Heart right ventricle (tissue), 16 donors: ENCODE results near the gene NUP160. TPM values are rescaled to one million over a fixed set of nuclear protein-coding genes. Genes with fewer than 3 reads are reported as not detected.
"Not testable (repeated sequence)": the region's sequence is repeated elsewhere in the genome, so short reads cannot be mapped to it uniquely, and the experiment has no call there.

Experiments used
- ATAC-seq, 8 donors: fragments of 200-7000 bp; cut with Tn5 transposase; one replicate each; pipeline ENCODE4 v1.9.1; 2020; ENCODE audit warnings: mild to moderate bottlenecking in 8 of 8, moderate library complexity in 8 of 8, moderate number of reproducible peaks in 1 of 8
- DNase-seq, 2 donors: peaks; one replicate each; pipeline ENCODE4 v3.0.0-alpha.2; 2020
- H3K27ac ChIP-seq, 10 donors: fragments of 200-600 bp; sonication (generic) in 2 of 10; one replicate each; pipeline versions ENCODE4 v1.5.0 to v1.8.0; 2020 to 2022; ENCODE audit warnings: mild to moderate bottlenecking in 3 of 10
- H3K27me3 ChIP-seq, 7 donors: fragments of 200-600 bp; one replicate each; pipeline ENCODE4 v1.8.0; 2021 to 2022; ENCODE audit warnings: mild to moderate bottlenecking in 2 of 7
- H3K36me3 ChIP-seq, 9 donors: fragments of 200-600 bp; sonication (generic) in 1 of 9; one replicate each; pipeline versions ENCODE4 v1.5.0 to v1.8.0; 2020 to 2022; ENCODE audit warnings: mild to moderate bottlenecking in 2 of 9
- H3K4me1 ChIP-seq, 9 donors: fragments of 200-600 bp; sonication (generic) in 1 of 9; one replicate each; pipeline versions ENCODE4 v1.5.0 to v1.8.0; 2020 to 2022; ENCODE audit warnings: mild to moderate bottlenecking in 4 of 9
- H3K4me3 ChIP-seq, 10 donors: fragments of 200-600 bp; sonication (generic) in 2 of 10; one replicate each; pipeline versions ENCODE4 v1.5.0 to v1.8.0; 2020 to 2022; ENCODE audit warnings: mild to moderate bottlenecking in 7 of 10, moderate library complexity in 2 of 10
- H3K9me3 ChIP-seq, 11 donors: fragments of 200-600 bp in 10 of 11; sonication (generic) in 2 of 11; one replicate each; pipeline versions ENCODE4 v1.5.0 to v1.8.0; 2013 to 2022; ENCODE audit warnings: mild to moderate bottlenecking in 2 of 11, control low read depth in 1 of 11, moderate library complexity in 1 of 11
- WGBS, 2 donors: extraction: QIAGEN DNeasy Blood & Tissue Kit; methylation state at CpG; one replicate each; pipeline ENCODE4 v1.1.7; 2013; ENCODE audit warnings: inconsistent platforms in 1 of 2; 5-methylcytosine and 5-hydroxymethylcytosine counted together
- intact Hi-C, 10 donors: fragments of 100-400 bp; cut with DNase I; formaldehyde crosslinking; loops; one replicate each; pipeline versions ENCODE4 v1.11.1 to v1.14.2; 2022
- polyA plus RNA-seq, 2 donors: library from polyadenylated mRNA; stranded (reverse); fragments of 200-250 nt; gene quantifications; one replicate each; pipeline ENCODE4 v1.2.3, GENCODE V29; 2013
- total RNA-seq, 10 donors: library from RNA; stranded (reverse); fragmentation: NEBNext Ultra II Directional in 3 of 10; extraction: Animal tissue kit (Norgen Biotek cat#: 25700) in 3 of 10; gene quantifications; one replicate each; pipeline versions ENCODE4 v1.2.1 to v1.2.4, GENCODE V29; 2021 to 2023
- TF ChIP-seq, protein P1 (sequence below), 9 donors: fragments of 200-600 bp; sonication (generic) in 2 of 9; IDR thresholded peaks; one replicate each; pipeline versions ENCODE4 v1.5.0 to v1.8.0; 2021 to 2022; ENCODE audit warnings: antibody characterized with exemption in 9 of 9, mild to moderate bottlenecking in 5 of 9, moderate library complexity in 1 of 9
- donor health status: Arrhythmogenic right ventricular cardiomyopathy.
- donor health status: ischemic (EF 13 %, LVEDD 7.1; RV severe dilation, severe dysfunction).
- donor health status: healthy with polysubstance abuse.
- donor health status: DM: no; HTN: yes; CAD: no.
- donor health status: DM: no; HTN: no; CAD: no.
- donor health status: ischemic (EF 25% LVEDD 6.9; RV normal size, moderate dysfunction).
- donor health status: ischemic (EF 25% LVEDD 5.7; RV mildly dilated, moderate dysfunction).
- donor health status: healthy.
- donor health status: DM: yes; HTN: yes; CAD: no.
- donor health status: Ischemic cardiomyopathy.
- donor health status: ischemic (EF 35%, LVEDD 5.7; RV mildly dilated, moderate dysfunction).
- donor health status: nonischemic (EF 11% LVEDD 7.7; RV severe dilation, severe dysfunction).
- donor health status: DM: yes; HTN: yes; CAD: no.
- donor health status: PGD.
- donor health status: ischemic (EF 29% LVEDD 5.4; RV normal size, mild dysfunction).
- donor health status: nonischemic (EF 23%, LVEDD 6.1; RV moderate dilation, normal function).

Gene NUP160
- total and polyA plus RNA-seq, 12 donors: 8.0 to 17.7 (median 14.7) TPM

DNA sequence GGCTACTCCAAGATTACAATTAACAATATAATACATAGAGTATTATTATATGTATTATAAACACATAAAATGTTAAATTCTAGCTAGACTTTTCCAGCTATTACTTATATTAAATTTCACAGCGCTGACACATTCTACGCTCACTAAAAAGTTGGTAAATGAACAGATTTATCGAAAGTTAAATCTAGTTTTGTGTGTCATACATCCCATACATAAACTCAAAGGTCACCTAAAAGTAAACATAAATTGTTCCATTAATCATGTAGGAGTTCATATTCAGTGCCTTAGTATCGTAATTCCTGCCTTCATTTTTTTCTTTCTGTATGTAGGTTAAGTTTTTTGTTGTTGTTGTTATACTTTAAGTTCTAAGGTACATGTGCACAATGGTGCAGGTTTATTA lies 91.9 kb downstream of the NUP160 start:
- H3K4me3 ChIP-seq: no peak overlapping the region
- WGBS, 2 donors: 97 to 98% methylated on average over 4 of the region's 4 CpGs
- ATAC-seq: no peak

DNA sequence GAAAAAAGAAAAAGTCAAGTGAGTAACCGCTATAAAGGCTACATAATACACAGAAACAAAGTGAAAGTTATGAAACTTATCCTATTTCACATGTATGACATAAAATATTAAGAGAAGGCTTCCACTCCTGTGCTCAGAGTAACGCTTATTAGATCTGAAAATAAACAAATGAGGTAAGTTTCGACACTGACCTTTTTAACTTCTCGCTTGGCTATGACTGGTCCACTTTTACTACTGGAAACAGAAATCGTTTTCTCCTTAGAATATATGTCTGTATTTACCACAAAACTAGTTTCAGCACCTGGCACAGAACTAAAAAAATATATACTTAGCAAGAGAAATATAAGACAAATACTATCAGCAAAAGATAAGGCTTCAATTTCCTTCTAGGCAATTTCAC lies 97.4 kb downstream of the NUP160 start:
- intact Hi-C loops: loop anchor here in 2 of 10 donors (5.0 to 10.0 kb wide), 2 partner anchors 54 to 57 kb away; no protein-coding TSS in a partner anchor
- peaks cover 0 to under 1% (median 0%) of the 10 kb centered on the region in 9 donors for H3K4me1 ChIP-seq
- TF ChIP-seq, protein P1, sequence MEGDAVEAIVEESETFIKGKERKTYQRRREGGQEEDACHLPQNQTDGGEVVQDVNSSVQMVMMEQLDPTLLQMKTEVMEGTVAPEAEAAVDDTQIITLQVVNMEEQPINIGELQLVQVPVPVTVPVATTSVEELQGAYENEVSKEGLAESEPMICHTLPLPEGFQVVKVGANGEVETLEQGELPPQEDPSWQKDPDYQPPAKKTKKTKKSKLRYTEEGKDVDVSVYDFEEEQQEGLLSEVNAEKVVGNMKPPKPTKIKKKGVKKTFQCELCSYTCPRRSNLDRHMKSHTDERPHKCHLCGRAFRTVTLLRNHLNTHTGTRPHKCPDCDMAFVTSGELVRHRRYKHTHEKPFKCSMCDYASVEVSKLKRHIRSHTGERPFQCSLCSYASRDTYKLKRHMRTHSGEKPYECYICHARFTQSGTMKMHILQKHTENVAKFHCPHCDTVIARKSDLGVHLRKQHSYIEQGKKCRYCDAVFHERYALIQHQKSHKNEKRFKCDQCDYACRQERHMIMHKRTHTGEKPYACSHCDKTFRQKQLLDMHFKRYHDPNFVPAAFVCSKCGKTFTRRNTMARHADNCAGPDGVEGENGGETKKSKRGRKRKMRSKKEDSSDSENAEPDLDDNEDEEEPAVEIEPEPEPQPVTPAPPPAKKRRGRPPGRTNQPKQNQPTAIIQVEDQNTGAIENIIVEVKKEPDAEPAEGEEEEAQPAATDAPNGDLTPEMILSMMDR (IDR thresholded peaks at IDR 0.05): no peak
- H3K27me3 ChIP-seq: no peaks in the 10 kb centered on the region
- no peak for ATAC-seq
- no peak for DNase-seq
- peaks cover 0 to under 1% (median 0%) of the 10 kb centered on the region in 11 donors for H3K9me3 ChIP-seq
- no peak overlapping the region for H3K27ac ChIP-seq
- 90% methylated on average over 5 of the region's 5 CpGs for WGBS, 2 donors
- peaks cover 0 to 100% (median 90%) of the 10 kb centered on the region in 9 donors for H3K36me3 ChIP-seq
- H3K4me3 ChIP-seq: no peak overlapping the region

More for the DNA sequence above, 91.9 kb downstream of the NUP160 start:
- Histone ChIP-seq H3K27me3 (no peaks in the 10 kb centered on the region), H3K27ac (no peak overlapping the region), H3K4me1 (peaks cover 0 to 9% (median 0%) of the 10 kb centered on the region in 9 donors), H3K36me3 (peaks cover 0 to 100% (median 79%) of the 10 kb centered on the region in 9 donors), H3K9me3 (no peaks in the 10 kb centered on the region)
- intact Hi-C loops: loop anchor here in 1 of 10 donors (5.0 to 10.0 kb wide), 2 partner anchors 34 to 49 kb away; no protein-coding TSS in a partner anchor
- DNase-seq: no peak
- TF ChIP-seq, protein P1 (IDR thresholded peaks at IDR 0.05): no peak

GRCh38 chr11:47742494-47742893 lies 105.7 kb downstream of the NUP160 start:
- H3K9me3 ChIP-seq, H3K4me1 ChIP-seq, H3K27me3 ChIP-seq, H3K4me3 ChIP-seq, ATAC-seq, H3K27ac ChIP-seq, DNase-seq, intact Hi-C loops: not testable (repeated sequence)
- 97 to 98% methylated on average over 7 of the region's 7 CpGs for WGBS, 2 donors
- peaks cover 0 to 100% (median 91%) of the 10 kb centered on the region in 9 donors for H3K36me3 ChIP-seq

DNA sequence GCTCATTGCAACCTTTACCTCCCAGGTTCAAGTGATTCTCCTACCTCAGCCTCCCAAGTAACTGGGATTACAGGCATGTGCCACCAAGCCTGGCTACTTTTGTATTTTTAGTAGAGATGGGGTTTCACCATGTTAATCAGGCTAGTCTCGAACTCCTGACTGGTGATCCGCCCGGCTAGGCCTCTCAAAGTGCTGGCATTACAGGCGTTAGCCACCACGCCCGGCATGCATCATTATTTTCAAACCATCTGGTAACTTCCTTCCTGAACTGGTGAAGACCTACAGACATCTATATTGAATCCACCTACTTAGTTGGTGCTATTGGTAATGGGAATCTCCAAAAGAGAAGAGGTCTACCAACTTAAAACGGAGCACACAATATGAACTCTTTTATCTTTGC lies 110.3 kb downstream of the NUP160 start:
- intact Hi-C loops: loop anchor here in 2 of 10 donors (10.0 kb wide), 2 partner anchors 77 to 97 kb away; no protein-coding TSS in a partner anchor

GRCh38 chr11:47732271-47732670 lies 115.9 kb downstream of the NUP160 start:
- no peak overlapping the region for H3K4me3 ChIP-seq
- ATAC-seq (no peak), DNase-seq (no peak)
- 87 to 89% methylated on average over 10 of the region's 10 CpGs for WGBS, 2 donors
- H3K27me3 ChIP-seq: no peaks in the 10 kb centered on the region
- TF ChIP-seq, protein P1 (IDR thresholded peaks at IDR 0.05): no peak
- H3K36me3 ChIP-seq: peaks cover 3 to 100% (median 92%) of the 10 kb centered on the region in 9 donors
- H3K4me1 ChIP-seq: no peaks in the 10 kb centered on the region
- intact Hi-C loops: loop anchor here in 3 of 10 donors (5.0 to 10.0 kb wide), 3 partner anchors 75 to 103 kb away; no protein-coding TSS in a partner anchor
- H3K27ac ChIP-seq: no peak overlapping the region
- no peaks in the 10 kb centered on the region for H3K9me3 ChIP-seq

More for the DNA sequence above, 110.3 kb downstream of the NUP160 start:
- WGBS, 2 donors: 68 to 87% methylated on average over 7 of the region's 7 CpGs
- peaks cover 3 to 100% (median 88%) of the 10 kb centered on the region in 9 donors for H3K36me3 ChIP-seq
- DNase-seq, ATAC-seq, H3K27me3 ChIP-seq, H3K4me1 ChIP-seq, H3K9me3 ChIP-seq, H3K4me3 ChIP-seq, H3K27ac ChIP-seq: not testable (repeated sequence)
